ENCODE data around the gene USP5. TPM values are rescaled to one million over a fixed set of nuclear protein-coding genes. Genes with fewer than 3 reads are reported as not detected.
A peak's percentile ranks its signal among the peaks of the same experiment; 100 is the strongest.

The USP5 gene
- total RNA-seq, 1 donor from 2014 or later = 172 TPM

DNA sequence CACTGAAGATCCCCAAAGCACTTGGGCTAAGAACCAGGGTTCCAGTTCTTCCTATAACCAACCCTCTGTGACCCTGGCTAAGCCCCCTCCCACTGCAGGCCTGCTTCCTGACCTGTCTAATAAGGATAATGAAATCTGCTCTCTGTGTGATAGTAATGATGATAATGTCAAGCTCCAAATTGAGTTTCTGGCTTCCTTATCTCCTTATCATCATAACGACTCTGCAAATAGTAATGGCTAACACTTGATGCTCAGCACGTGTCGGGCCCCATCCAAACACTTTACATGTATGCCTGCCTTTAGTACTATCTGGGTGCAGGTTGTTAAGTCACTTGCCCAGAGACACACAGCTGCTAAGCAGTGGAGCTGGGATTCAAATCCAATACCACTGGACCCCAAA, 35.4 kb upstream of the USP5 start:
- H3K4me3 Mint-ChIP-seq = no peak overlapping the region
- no peak for DNase-seq (ENCODE audit: low read depth, low spot score)
- TF ChIP-seq, protein P1, sequence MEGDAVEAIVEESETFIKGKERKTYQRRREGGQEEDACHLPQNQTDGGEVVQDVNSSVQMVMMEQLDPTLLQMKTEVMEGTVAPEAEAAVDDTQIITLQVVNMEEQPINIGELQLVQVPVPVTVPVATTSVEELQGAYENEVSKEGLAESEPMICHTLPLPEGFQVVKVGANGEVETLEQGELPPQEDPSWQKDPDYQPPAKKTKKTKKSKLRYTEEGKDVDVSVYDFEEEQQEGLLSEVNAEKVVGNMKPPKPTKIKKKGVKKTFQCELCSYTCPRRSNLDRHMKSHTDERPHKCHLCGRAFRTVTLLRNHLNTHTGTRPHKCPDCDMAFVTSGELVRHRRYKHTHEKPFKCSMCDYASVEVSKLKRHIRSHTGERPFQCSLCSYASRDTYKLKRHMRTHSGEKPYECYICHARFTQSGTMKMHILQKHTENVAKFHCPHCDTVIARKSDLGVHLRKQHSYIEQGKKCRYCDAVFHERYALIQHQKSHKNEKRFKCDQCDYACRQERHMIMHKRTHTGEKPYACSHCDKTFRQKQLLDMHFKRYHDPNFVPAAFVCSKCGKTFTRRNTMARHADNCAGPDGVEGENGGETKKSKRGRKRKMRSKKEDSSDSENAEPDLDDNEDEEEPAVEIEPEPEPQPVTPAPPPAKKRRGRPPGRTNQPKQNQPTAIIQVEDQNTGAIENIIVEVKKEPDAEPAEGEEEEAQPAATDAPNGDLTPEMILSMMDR (conservative IDR thresholded peaks at IDR 0.05) = no peak
- no peaks in the 10 kb centered on the region for H3K9me3 Mint-ChIP-seq
- no peaks in the 10 kb centered on the region for H3K27me3 Mint-ChIP-seq (ENCODE audit: low read depth)
- H3K27ac Mint-ChIP-seq (ENCODE audit: unreplicated experiment) = no peak overlapping the region
- peaks cover 3% of the 10 kb centered on the region for H3K36me3 Mint-ChIP-seq (ENCODE audit: low read depth)
- peaks cover 59% of the 10 kb centered on the region for H3K4me1 Mint-ChIP-seq

DNA sequence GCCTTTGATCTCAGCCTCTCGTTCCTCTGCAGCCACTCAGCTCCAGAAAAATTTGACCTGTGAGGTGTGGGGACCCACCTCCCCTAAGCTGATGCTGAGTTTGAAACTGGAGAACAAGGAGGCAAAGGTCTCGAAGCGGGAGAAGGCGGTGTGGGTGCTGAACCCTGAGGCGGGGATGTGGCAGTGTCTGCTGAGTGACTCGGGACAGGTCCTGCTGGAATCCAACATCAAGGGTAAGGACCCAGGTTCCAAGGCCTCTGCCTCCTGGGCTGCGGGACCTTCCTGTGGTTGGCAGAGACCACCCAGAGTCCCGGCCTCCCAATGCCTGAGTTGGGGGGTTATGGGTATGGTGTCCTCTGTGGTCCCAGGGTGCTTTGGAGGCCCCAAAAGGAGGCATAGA, 34.9 kb upstream of the USP5 start:
- DNase-seq (ENCODE audit: low read depth, low spot score) = no peak
- TF ChIP-seq, protein P1 (conservative IDR thresholded peaks at IDR 0.05) = no peak
- Mint-ChIP-seq H3K36me3 (ENCODE audit: low read depth) (peaks cover 3% of the 10 kb centered on the region), H3K27ac (ENCODE audit: unreplicated experiment) (no peak overlapping the region), H3K9me3 (no peaks in the 10 kb centered on the region), H3K4me1 (peaks cover 62% of the 10 kb centered on the region), H3K27me3 (ENCODE audit: low read depth) (no peaks in the 10 kb centered on the region), H3K4me3 (peak overlapping the region; percentile 62)

DNA sequence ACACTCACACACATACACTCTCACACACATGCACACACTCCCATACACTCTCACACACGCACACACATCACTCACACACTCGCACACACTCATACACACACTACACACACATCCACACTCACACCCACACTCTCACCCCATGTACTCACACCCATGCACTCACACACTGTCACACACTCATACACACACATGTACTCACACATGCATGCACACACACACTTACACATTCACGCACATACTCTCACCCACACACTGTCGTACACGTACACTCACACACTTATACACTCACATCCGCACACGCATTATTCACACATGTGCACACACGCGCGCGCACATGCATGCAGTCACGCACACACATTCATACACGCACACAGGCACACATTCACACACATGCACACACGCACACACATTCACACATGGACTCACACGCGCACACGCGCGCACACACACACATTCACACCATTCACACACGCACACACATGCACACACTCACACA, 34.2 kb upstream of the USP5 start:
- Mint-ChIP-seq H3K27me3 (ENCODE audit: low read depth) (no peaks in the 10 kb centered on the region), H3K4me3 (peak overlapping the region; percentile 21), H3K4me1 (peaks cover 65% of the 10 kb centered on the region), H3K9me3 (no peaks in the 10 kb centered on the region), H3K27ac (ENCODE audit: unreplicated experiment) (peak overlapping the region; percentile 4), H3K36me3 (ENCODE audit: low read depth) (peaks cover 3% of the 10 kb centered on the region)
- TF ChIP-seq, protein P1 (conservative IDR thresholded peaks at IDR 0.05) = no peak
- DNase-seq (ENCODE audit: low read depth, low spot score) = no peak

DNA sequence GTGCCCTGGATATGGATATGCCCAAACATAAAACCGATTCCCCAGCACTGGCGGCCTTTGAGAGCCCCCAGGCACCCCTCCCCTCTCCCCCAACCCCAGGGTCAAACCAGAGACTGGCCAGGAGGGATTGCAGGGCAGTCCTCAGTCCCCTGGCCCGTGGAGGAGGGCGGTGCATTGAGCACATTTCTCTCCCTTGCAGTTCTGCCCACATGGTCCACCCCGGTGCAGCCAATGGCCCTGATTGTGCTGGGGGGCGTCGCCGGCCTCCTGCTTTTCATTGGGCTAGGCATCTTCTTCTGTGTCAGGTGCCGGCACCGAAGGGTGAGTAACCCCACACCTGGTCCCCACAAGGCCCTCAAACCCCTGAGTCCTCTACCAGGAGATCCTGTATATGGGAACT, 33.7 kb upstream of the USP5 start:
- DNase-seq (ENCODE audit: low read depth, low spot score) = no peak
- Mint-ChIP-seq H3K9me3 (no peaks in the 10 kb centered on the region), H3K27me3 (ENCODE audit: low read depth) (no peaks in the 10 kb centered on the region), H3K36me3 (ENCODE audit: low read depth) (peaks cover 3% of the 10 kb centered on the region), H3K27ac (ENCODE audit: unreplicated experiment) (peak overlapping the region; percentile 78), H3K4me3 (peak overlapping the region; percentile 58), H3K4me1 (peaks cover 69% of the 10 kb centered on the region)
- TF ChIP-seq, protein P1 (conservative IDR thresholded peaks at IDR 0.05) = no peak

DNA sequence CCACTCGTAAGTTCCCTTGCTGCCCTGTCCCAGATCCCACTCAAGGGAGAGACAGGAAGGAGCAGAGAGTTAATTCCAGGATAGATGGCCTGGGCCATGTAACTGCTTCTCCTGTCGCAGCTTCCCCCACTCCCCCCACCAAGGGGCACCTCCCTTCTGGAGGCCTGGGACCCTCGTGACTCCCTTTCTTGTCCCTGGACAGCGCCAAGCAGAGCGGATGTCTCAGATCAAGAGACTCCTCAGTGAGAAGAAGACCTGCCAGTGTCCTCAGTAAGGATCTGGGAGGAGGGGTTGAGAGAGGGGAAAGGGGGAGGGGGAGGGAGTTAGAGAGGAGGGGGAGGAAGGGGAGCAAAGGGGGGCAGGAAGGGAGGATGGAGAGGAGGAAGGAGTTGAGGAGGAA, 33.3 kb upstream of the USP5 start:
- Mint-ChIP-seq H3K4me3 (peak overlapping the region; percentile 58), H3K9me3 (no peaks in the 10 kb centered on the region), H3K27me3 (ENCODE audit: low read depth) (no peaks in the 10 kb centered on the region), H3K27ac (ENCODE audit: unreplicated experiment) (peak overlapping the region; percentile 78), H3K4me1 (peaks cover 66% of the 10 kb centered on the region), H3K36me3 (ENCODE audit: low read depth) (peaks cover 3% of the 10 kb centered on the region)
- DNase-seq (ENCODE audit: low read depth, low spot score) = no peak
- TF ChIP-seq, protein P1 (conservative IDR thresholded peaks at IDR 0.05) = no peak

Data from neural crest cell (in vitro differentiated cells).